Activated naive CD8-positive, alpha-beta T cell treated with anti-CD3 and anti-CD28 coated beads, Interleukin-2, amount 10 ng/mL, durations not matched to agents 7 days and 5 days (primary cell): Measurements from ENCODE around the gene TLCD3A. TPM values are rescaled to one million over a fixed set of nuclear protein-coding genes. Genes with fewer than 3 reads are reported as not detected.
"Not testable (repeated sequence)": the region's sequence is repeated elsewhere in the genome, so short reads cannot be mapped to it uniquely, and the experiment has no call there.

ENCODE experiments used
- ATAC-seq: fragments of 150-1000 bp; cut with Tn5 transposase; one replicate; pipeline ENCODE4 v1.10.0; 2021; ENCODE audit warnings: low read depth, moderate library complexity
- POLR2A ChIA-PET: fragments of 350-600 bp; sonication (Branson Sonifier 250); formaldehyde crosslinking; loops from one replicate; lab custom pipeline; 2021; ENCODE audit warnings: antibody characterized with exemption; lab: Charles Lee
- DNase-seq: peaks from one replicate; pipeline ENCODE4 v3.0.0; 2021
- H3K27ac Mint-ChIP-seq: one replicate; pipeline ENCODE4 v1.8.0; 2022; ENCODE audit warnings: mild to moderate bottlenecking, mixed read lengths
- H3K27me3 Mint-ChIP-seq: one replicate; pipeline ENCODE4 v1.8.0; 2022; ENCODE audit warnings: mild to moderate bottlenecking, moderate library complexity, mixed read lengths
- H3K36me3 Mint-ChIP-seq: one replicate; pipeline ENCODE4 v1.8.0; 2021; ENCODE audit warnings: mild to moderate bottlenecking, mixed read lengths
- H3K4me1 Mint-ChIP-seq: one replicate; pipeline ENCODE4 v1.8.0; 2021; ENCODE audit warnings: mixed read lengths
- H3K4me3 Mint-ChIP-seq: one replicate; pipeline ENCODE4 v1.8.0; 2022; ENCODE audit warnings: mild to moderate bottlenecking, moderate library complexity, mixed read lengths
- H3K9me3 Mint-ChIP-seq: one replicate; pipeline ENCODE4 v1.8.0; 2021; ENCODE audit warnings: mixed read lengths
- total RNA-seq, 2 experiments: library from RNA; stranded (reverse); gene quantifications; one replicate each; pipeline ENCODE4 v1.2.3, GENCODE V29; 2021

TLCD3A gene
- total RNA-seq, 2 experiments from 2014 or later, result 12.5 to 13.1 TPM

- H3K36me3 Mint-ChIP-seq, result peaks cover 14% of the 10 kb centered on the region
- no peaks in the 10 kb centered on the region for H3K9me3 Mint-ChIP-seq
- POLR2A ChIA-PET, result no interaction called here
- H3K27ac Mint-ChIP-seq, result no peak overlapping the region
- no peak for ATAC-seq
- H3K27me3 Mint-ChIP-seq, result no peaks in the 10 kb centered on the region
- peaks cover 2% of the 10 kb centered on the region for H3K4me1 Mint-ChIP-seq
- no peak overlapping the region for H3K4me3 Mint-ChIP-seq
- DNase-seq, result no peak
These were observed 56.9 kb downstream of the TLCD3A start for GRCh38 chr17:789160-789840.

- H3K4me3 Mint-ChIP-seq, H3K27ac Mint-ChIP-seq, H3K9me3 Mint-ChIP-seq, DNase-seq, ATAC-seq, POLR2A ChIA-PET, H3K27me3 Mint-ChIP-seq, H3K4me1 Mint-ChIP-seq: not testable (repeated sequence)
- H3K36me3 Mint-ChIP-seq, result peaks cover 14% of the 10 kb centered on the region
These were observed 57.8 kb downstream of the TLCD3A start for GRCh38 chr17:789931-790873.

GRCh38 chr17:790874-791247, 58.5 kb downstream of the TLCD3A start:
- H3K4me1 Mint-ChIP-seq, H3K4me3 Mint-ChIP-seq, POLR2A ChIA-PET, H3K27me3 Mint-ChIP-seq, H3K9me3 Mint-ChIP-seq, ATAC-seq, H3K27ac Mint-ChIP-seq, DNase-seq: not testable (repeated sequence)
- H3K36me3 Mint-ChIP-seq, result peaks cover 14% of the 10 kb centered on the region

- ATAC-seq, result no peak
- Mint-ChIP-seq H3K27me3 (no peaks in the 10 kb centered on the region), H3K36me3 (peaks cover 14% of the 10 kb centered on the region), H3K9me3 (no peaks in the 10 kb centered on the region), H3K27ac (no peak overlapping the region), H3K4me3 (no peak overlapping the region), H3K4me1 (peaks cover 2% of the 10 kb centered on the region)
- POLR2A ChIA-PET, result interaction anchor here (0.6 to 0.9 kb wide), 2 partner anchors 9 to 205 kb away, joined by 3 to 4 read pairs; partner anchors contain the start of gene TIMM22
- DNase-seq, result no peak
These were observed 59.4 kb downstream of the TLCD3A start for GRCh38 chr17:791829-792228.

GRCh38 chr17:792277-792676, 59.9 kb downstream of the TLCD3A start:
- Mint-ChIP-seq H3K4me3 (no peak overlapping the region), H3K4me1 (peaks cover 2% of the 10 kb centered on the region), H3K36me3 (peaks cover 13% of the 10 kb centered on the region), H3K27me3 (no peaks in the 10 kb centered on the region), H3K9me3 (no peaks in the 10 kb centered on the region), H3K27ac (no peak overlapping the region)
- DNase-seq, result no peak
- no peak for ATAC-seq
- POLR2A ChIA-PET, result interaction anchor here (0.6 to 0.9 kb wide), 2 partner anchors 9 to 204 kb away, joined by 3 to 4 read pairs; partner anchors contain the start of gene TIMM22

Other genes starting within 250 kb of the TLCD3A start
- gene VPS53, start 17.8 kb upstream of the TLCD3A start, total RNA-seq, result 10 to 100 TPM; 61.0 to 68.4 TPM
- gene GEMIN4, start 19.7 kb downstream of the TLCD3A start, total RNA-seq, result 10 to 100 TPM; 29.4 to 30.2 TPM
- 10 to 100 TPM; 57.8 to 64.8 TPM for gene GLOD4, start 49.7 kb downstream of the TLCD3A start, total RNA-seq
- gene MRM3, start 49.8 kb downstream of the TLCD3A start, total RNA-seq, result 10 to 100 TPM; 18.3 to 21.5 TPM
- under 1 TPM; 0.22 to 0.37 TPM for gene NXN, start 247.2 kb downstream of the TLCD3A start, total RNA-seq